Measurements from ENCODE around the gene PMF1. TPM values are rescaled to one million over a fixed set of nuclear protein-coding genes. Genes with fewer than 3 reads are reported as not detected.

PMF1 gene
- polyA plus RNA-seq, 3 donors = 79.5 to 96.1 (median 93.1) TPM

- no peak for DNase-seq (ENCODE audit: extremely low read depth in 1 of 11, low read depth in 9 of 11, low spot score in 4 of 11)
Observed at GRCh38 chr1:156225677-156226014, 12.8 kb downstream of the PMF1 start.

- no peak for DNase-seq (ENCODE audit: extremely low read depth in 1 of 11, low read depth in 9 of 11, low spot score in 4 of 11)
Observed at GRCh38 chr1:156226116-156226538, 13.3 kb downstream of the PMF1 start.

- DNase-seq (ENCODE audit: extremely low read depth in 1 of 11, low read depth in 9 of 11, low spot score in 4 of 11) = no peak
Observed at GRCh38 chr1:156226782-156227181, 14.0 kb downstream of the PMF1 start.

GRCh38 chr1:156228501-156228900, 15.7 kb downstream of the PMF1 start:
- DNase-seq (ENCODE audit: extremely low read depth in 1 of 11, low read depth in 9 of 11, low spot score in 4 of 11) = no peak

GRCh38 chr1:156229809-156230472, 17.1 kb downstream of the PMF1 start:
- no peak for DNase-seq (ENCODE audit: extremely low read depth in 1 of 11, low read depth in 9 of 11, low spot score in 4 of 11)

GRCh38 chr1:156230473-156230837, 17.6 kb downstream of the PMF1 start:
- no peak for DNase-seq (ENCODE audit: extremely low read depth in 1 of 11, low read depth in 9 of 11, low spot score in 4 of 11)

GRCh38 chr1:156232201-156232894, 19.5 kb downstream of the PMF1 start:
- DNase-seq (ENCODE audit: extremely low read depth in 1 of 11, low read depth in 9 of 11, low spot score in 4 of 11) = no peak

- DNase-seq (ENCODE audit: extremely low read depth in 1 of 11, low read depth in 9 of 11, low spot score in 4 of 11) = no peak
Observed at GRCh38 chr1:156233426-156234127, 20.8 kb downstream of the PMF1 start.

- DNase-seq (ENCODE audit: extremely low read depth in 1 of 11, low read depth in 9 of 11, low spot score in 4 of 11) = no peak
Observed at GRCh38 chr1:156236164-156236563, 23.4 kb downstream of the PMF1 start.

GRCh38 chr1:156238248-156238647, 25.4 kb downstream of the PMF1 start:
- no peak for DNase-seq (ENCODE audit: extremely low read depth in 1 of 11, low read depth in 9 of 11, low spot score in 4 of 11)

GRCh38 chr1:156241311-156241811, 28.6 kb downstream of the PMF1 start:
- no peak for DNase-seq (ENCODE audit: extremely low read depth in 1 of 11, low read depth in 9 of 11, low spot score in 4 of 11)

- no peak for DNase-seq (ENCODE audit: extremely low read depth in 1 of 11, low read depth in 9 of 11, low spot score in 4 of 11)
Observed at GRCh38 chr1:156241926-156242325, 29.1 kb downstream of the PMF1 start, which contains the start of gene BGLAP. BGLAP (plus strand) TSS chr1:156242184; CDS start chr1:156242232, 48 bp downstream.

- no peak for DNase-seq (ENCODE audit: extremely low read depth in 1 of 11, low read depth in 9 of 11, low spot score in 4 of 11)
Observed at GRCh38 chr1:156242738-156243137, 29.9 kb downstream of the PMF1 start.

GRCh38 chr1:156244126-156244525, 31.3 kb downstream of the PMF1 start:
- DNase-seq (ENCODE audit: extremely low read depth in 1 of 11, low read depth in 9 of 11, low spot score in 4 of 11) = no peak

- DNase-seq (ENCODE audit: extremely low read depth in 1 of 11, low read depth in 9 of 11, low spot score in 4 of 11) = no peak
Observed at GRCh38 chr1:156244712-156245111, 31.9 kb downstream of the PMF1 start.

- peak in 2 of 11 donors; percentile 20 to 33 for DNase-seq (ENCODE audit: extremely low read depth in 1 of 11, low read depth in 9 of 11, low spot score in 4 of 11)
Observed at GRCh38 chr1:156245451-156246232, 32.8 kb downstream of the PMF1 start.

- no peak for DNase-seq (ENCODE audit: extremely low read depth in 1 of 11, low read depth in 9 of 11, low spot score in 4 of 11)
Observed at GRCh38 chr1:156246241-156246780, 33.5 kb downstream of the PMF1 start.

- DNase-seq (ENCODE audit: extremely low read depth in 1 of 11, low read depth in 9 of 11, low spot score in 4 of 11) = no peak
Observed at GRCh38 chr1:156246781-156247459, 34.1 kb downstream of the PMF1 start.

Data from renal cortex interstitium (tissue), 11 donors.